Measurements from ENCODE around the gene LRIG2.

The LRIG2 gene

DNA sequence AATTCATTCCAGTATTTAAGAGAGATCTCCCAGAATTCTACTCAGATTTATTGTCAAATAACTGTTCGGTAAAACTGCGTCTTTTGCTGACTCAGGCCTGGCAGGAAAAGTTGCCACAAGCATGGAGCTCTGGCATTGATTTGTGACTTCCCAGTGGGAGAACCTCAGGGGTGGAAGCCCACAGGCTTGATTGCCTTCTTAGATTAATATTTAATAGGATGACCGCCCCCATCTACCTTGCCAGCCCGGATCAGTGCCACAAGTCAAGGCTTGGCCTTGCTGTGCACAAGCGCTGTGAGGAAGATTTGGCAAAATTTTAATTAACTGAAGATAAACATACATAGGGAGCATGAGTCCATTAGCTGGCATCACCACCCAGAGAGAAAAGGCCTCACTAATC, 93.5 kb downstream of the LRIG2 start:
- Histone ChIP-seq H3K4me1 (ENCODE audit: control insufficient read depth in 1 of 2, insufficient read depth in 2 of 2, low read length in 2 of 2) (peaks cover 5% of the 10 kb centered on the region in 2 experiments), H3K9ac (ENCODE audit: low read length) (no peak overlapping the region), H3K4me3 (ENCODE audit: low read depth, low read length) (no peak overlapping the region), H2AFZ (ENCODE audit: insufficient read depth, low read length, poor library complexity) (no peak overlapping the region), H2BK5ac (ENCODE audit: low read depth, low read length, poor library complexity) (no peak overlapping the region), H3K27ac (ENCODE audit: low read depth, low read length) (no peak overlapping the region), H3K36me3 (ENCODE audit: control insufficient read depth in 1 of 2, insufficient read depth in 2 of 2, low read length in 2 of 2) (peaks cover 0 to 2% of the 10 kb centered on the region in 2 experiments), H4K12ac (ENCODE audit: low read depth, low read length) (no peak overlapping the region), H3K14ac (ENCODE audit: low read length) (no peak overlapping the region), H2BK120ac (ENCODE audit: insufficient read depth, low read length, poor library complexity) (no peak overlapping the region), H2AK5ac (ENCODE audit: low read length) (no peak overlapping the region), H4K8ac (ENCODE audit: low read depth, low read length) (no peak overlapping the region), H3K79me2 (ENCODE audit: control insufficient read depth, insufficient read depth, low read length, poor library complexity) (no peaks in the 10 kb centered on the region), H3K4me2 (ENCODE audit: low read length) (no peak overlapping the region), H4K91ac (ENCODE audit: low read depth, low read length) (no peak overlapping the region), H3K27me3 (ENCODE audit: insufficient read depth, low read length) (no peaks in the 10 kb centered on the region), H3K23ac (ENCODE audit: low read length) (no peak overlapping the region), H3K4ac (ENCODE audit: low read depth, low read length) (no peak overlapping the region), H3K18ac (ENCODE audit: low read length) (no peak overlapping the region), H2BK12ac (ENCODE audit: low read length) (no peak overlapping the region), H3K9me3 (ENCODE audit: insufficient read depth, low read depth, low read length) (peaks cover 2% of the 10 kb centered on the region), H3K79me1 (ENCODE audit: low read length) (peaks cover 2% of the 10 kb centered on the region)
- no CpG with 5 or more reads among the region's 5 CpGs for WGBS (ENCODE audit: extremely low coverage, insufficient coverage, insufficient read length)
- DNase-seq, result no peak

DNA sequence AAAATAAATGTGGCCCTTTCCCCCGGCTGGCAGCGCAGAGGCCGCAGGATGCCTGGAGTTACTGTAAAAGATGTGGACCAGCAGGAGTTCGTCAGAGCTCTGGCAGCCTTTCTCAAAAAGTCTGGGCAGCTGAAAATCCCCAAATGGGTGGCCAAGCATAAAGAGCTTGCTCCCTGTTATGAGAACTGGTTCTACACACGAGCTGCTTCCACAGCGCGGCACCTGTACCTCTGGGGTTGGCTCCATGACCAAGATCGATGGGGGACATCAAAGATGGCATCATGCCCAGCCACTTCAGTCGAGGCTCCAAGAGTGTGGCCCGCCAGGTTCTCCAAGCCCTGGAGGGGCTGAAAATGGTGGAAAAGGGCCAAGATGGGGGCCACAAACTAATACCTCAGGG, 95.9 kb downstream of the LRIG2 start:
- Histone ChIP-seq H2BK120ac (ENCODE audit: insufficient read depth, low read length, poor library complexity) (peak overlapping the region; percentile 19), H4K12ac (ENCODE audit: low read depth, low read length) (no peak overlapping the region), H2AFZ (ENCODE audit: insufficient read depth, low read length, poor library complexity) (no peak overlapping the region), H3K9ac (ENCODE audit: low read length) (no peak overlapping the region), H3K18ac (ENCODE audit: low read length) (no peak overlapping the region), H4K91ac (ENCODE audit: low read depth, low read length) (peak overlapping the region; percentile 49), H3K4ac (ENCODE audit: low read depth, low read length) (no peak overlapping the region), H3K9me3 (ENCODE audit: insufficient read depth, low read depth, low read length) (peaks cover 5% of the 10 kb centered on the region), H3K14ac (ENCODE audit: low read length) (no peak overlapping the region), H3K36me3 (ENCODE audit: control insufficient read depth in 1 of 2, insufficient read depth in 2 of 2, low read length in 2 of 2) (peaks cover 0 to 4% of the 10 kb centered on the region in 2 experiments), H3K4me3 (ENCODE audit: low read depth, low read length) (no peak overlapping the region), H3K79me2 (ENCODE audit: control insufficient read depth, insufficient read depth, low read length, poor library complexity) (no peaks in the 10 kb centered on the region), H3K4me2 (ENCODE audit: low read length) (no peak overlapping the region), H2BK5ac (ENCODE audit: low read depth, low read length, poor library complexity) (no peak overlapping the region), H3K27ac (ENCODE audit: low read depth, low read length) (no peak overlapping the region), H2BK12ac (ENCODE audit: low read length) (peak overlapping the region; percentile 75), H4K8ac (ENCODE audit: low read depth, low read length) (no peak overlapping the region), H2AK5ac (ENCODE audit: low read length) (no peak overlapping the region), H3K79me1 (ENCODE audit: low read length) (peaks cover 2% of the 10 kb centered on the region), H3K27me3 (ENCODE audit: insufficient read depth, low read length) (no peaks in the 10 kb centered on the region), H3K4me1 (ENCODE audit: control insufficient read depth in 1 of 2, insufficient read depth in 2 of 2, low read length in 2 of 2) (peaks cover 3 to 5% of the 10 kb centered on the region in 2 experiments), H3K23ac (ENCODE audit: low read length) (no peak overlapping the region)
- no CpG with 5 or more reads among the region's 10 CpGs for WGBS (ENCODE audit: extremely low coverage, insufficient coverage, insufficient read length)
- no peak for DNase-seq

DNA sequence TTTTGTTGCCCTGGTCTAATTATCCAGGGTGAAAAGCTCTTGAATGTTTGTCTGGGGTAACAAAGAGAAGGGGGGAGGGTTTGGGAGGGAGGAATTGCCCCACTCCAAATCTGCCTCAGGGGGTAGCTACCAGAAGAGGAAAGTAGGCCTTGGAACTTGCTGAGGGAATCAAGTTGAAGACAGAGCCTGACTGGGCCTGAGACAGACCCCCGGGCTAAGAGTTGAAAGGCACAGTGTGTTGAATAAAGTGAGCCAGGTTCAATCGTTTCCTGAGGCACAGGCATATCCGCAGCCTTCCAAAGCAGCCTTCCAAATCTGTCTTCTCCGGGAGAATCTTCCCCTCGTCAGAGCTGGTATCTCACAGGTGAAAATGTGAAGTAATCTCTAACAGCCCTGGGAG, 96.6 kb downstream of the LRIG2 start:
- no peak for DNase-seq
- Histone ChIP-seq H4K91ac (ENCODE audit: low read depth, low read length) (no peak overlapping the region), H2BK5ac (ENCODE audit: low read depth, low read length, poor library complexity) (no peak overlapping the region), H3K27ac (ENCODE audit: low read depth, low read length) (no peak overlapping the region), H3K4me1 (ENCODE audit: control insufficient read depth in 1 of 2, insufficient read depth in 2 of 2, low read length in 2 of 2) (peaks cover 3 to 5% of the 10 kb centered on the region in 2 experiments), H3K4me3 (ENCODE audit: low read depth, low read length) (no peak overlapping the region), H3K9ac (ENCODE audit: low read length) (no peak overlapping the region), H3K23ac (ENCODE audit: low read length) (no peak overlapping the region), H3K4me2 (ENCODE audit: low read length) (peak overlapping the region; percentile 27), H2AFZ (ENCODE audit: insufficient read depth, low read length, poor library complexity) (no peak overlapping the region), H2BK120ac (ENCODE audit: insufficient read depth, low read length, poor library complexity) (no peak overlapping the region), H2AK5ac (ENCODE audit: low read length) (no peak overlapping the region), H3K18ac (ENCODE audit: low read length) (no peak overlapping the region), H3K9me3 (ENCODE audit: insufficient read depth, low read depth, low read length) (peaks cover 5% of the 10 kb centered on the region), H4K8ac (ENCODE audit: low read depth, low read length) (no peak overlapping the region), H2BK12ac (ENCODE audit: low read length) (peak overlapping the region; percentile 40), H3K27me3 (ENCODE audit: insufficient read depth, low read length) (no peaks in the 10 kb centered on the region), H4K12ac (ENCODE audit: low read depth, low read length) (no peak overlapping the region), H3K79me2 (ENCODE audit: control insufficient read depth, insufficient read depth, low read length, poor library complexity) (no peaks in the 10 kb centered on the region), H3K79me1 (ENCODE audit: low read length) (peaks cover 2% of the 10 kb centered on the region), H3K4ac (ENCODE audit: low read depth, low read length) (no peak overlapping the region), H3K36me3 (ENCODE audit: control insufficient read depth in 1 of 2, insufficient read depth in 2 of 2, low read length in 2 of 2) (peaks cover 0 to 4% of the 10 kb centered on the region in 2 experiments), H3K14ac (ENCODE audit: low read length) (no peak overlapping the region)
- WGBS (ENCODE audit: extremely low coverage, insufficient coverage, insufficient read length), result no CpG with 5 or more reads among the region's 5 CpGs

DNA sequence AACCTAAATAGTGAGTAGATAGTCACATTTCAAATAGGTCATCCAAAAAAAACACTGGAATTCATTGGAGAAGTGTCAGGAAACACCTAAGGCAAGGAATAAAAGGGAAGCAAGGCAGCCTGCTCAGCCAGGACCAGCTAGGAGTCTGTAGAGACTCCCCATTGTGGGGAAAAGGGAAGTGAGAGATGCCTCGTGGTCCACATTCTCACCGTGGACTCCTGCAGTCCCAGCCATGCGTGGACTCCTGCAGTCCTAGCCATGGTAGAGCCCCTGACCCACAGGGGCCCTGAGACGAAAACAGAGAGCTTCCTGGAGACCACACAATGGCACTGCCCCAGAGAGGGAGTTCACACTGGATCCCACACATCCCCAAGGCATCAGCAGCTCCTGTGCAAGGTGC, 97.5 kb downstream of the LRIG2 start:
- peaks cover 0 to 4% of the 10 kb centered on the region in 2 experiments for H3K36me3 ChIP-seq (ENCODE audit: control insufficient read depth in 1 of 2, insufficient read depth in 2 of 2, low read length in 2 of 2)
- peak overlapping the region; percentile 58 for H2AK5ac ChIP-seq (ENCODE audit: low read length)
- H3K4me2 ChIP-seq (ENCODE audit: low read length), result no peak overlapping the region
- H2BK120ac ChIP-seq (ENCODE audit: insufficient read depth, low read length, poor library complexity), result no peak overlapping the region
- peaks cover 2% of the 10 kb centered on the region for H3K79me1 ChIP-seq (ENCODE audit: low read length)
- H3K4ac ChIP-seq (ENCODE audit: low read depth, low read length), result no peak overlapping the region
- no peak overlapping the region for H3K27ac ChIP-seq (ENCODE audit: low read depth, low read length)
- peak overlapping the region; percentile 2 for H2BK12ac ChIP-seq (ENCODE audit: low read length)
- no peak overlapping the region for H2BK5ac ChIP-seq (ENCODE audit: low read depth, low read length, poor library complexity)
- H3K23ac ChIP-seq (ENCODE audit: low read length), result no peak overlapping the region
- H3K27me3 ChIP-seq (ENCODE audit: insufficient read depth, low read length), result no peaks in the 10 kb centered on the region
- peaks cover 3 to 5% of the 10 kb centered on the region in 2 experiments for H3K4me1 ChIP-seq (ENCODE audit: control insufficient read depth in 1 of 2, insufficient read depth in 2 of 2, low read length in 2 of 2)
- no peak overlapping the region for H4K12ac ChIP-seq (ENCODE audit: low read depth, low read length)
- H3K14ac ChIP-seq (ENCODE audit: low read length), result peak overlapping the region; percentile 13
- no peak overlapping the region for H4K8ac ChIP-seq (ENCODE audit: low read depth, low read length)
- no CpG with 5 or more reads among the region's 4 CpGs for WGBS (ENCODE audit: extremely low coverage, insufficient coverage, insufficient read length)
- no peak overlapping the region for H2AFZ ChIP-seq (ENCODE audit: insufficient read depth, low read length, poor library complexity)
- peaks cover 5% of the 10 kb centered on the region for H3K9me3 ChIP-seq (ENCODE audit: insufficient read depth, low read depth, low read length)
- H3K18ac ChIP-seq (ENCODE audit: low read length), result peak overlapping the region; percentile 43
- no peak overlapping the region for H3K9ac ChIP-seq (ENCODE audit: low read length)
- H4K91ac ChIP-seq (ENCODE audit: low read depth, low read length), result no peak overlapping the region
- DNase-seq, result no peak
- H3K4me3 ChIP-seq (ENCODE audit: low read depth, low read length), result no peak overlapping the region
- H3K79me2 ChIP-seq (ENCODE audit: control insufficient read depth, insufficient read depth, low read length, poor library complexity), result no peaks in the 10 kb centered on the region

All from trophoblast cell (in vitro differentiated cells and primary cell).